ENCODE data around the gene TJP3.
"Not testable (repeated sequence)": the region's sequence is repeated elsewhere in the genome, so short reads cannot be mapped to it uniquely, and the experiment has no call there.

The TJP3 gene

GRCh38 chr19:3740431-3740830, 32.2 kb downstream of the TJP3 start:
- no peak for DNase-seq (ENCODE audit: low read depth in 2 of 3, low spot score in 2 of 3)

GRCh38 chr19:3743486-3743885, 35.3 kb downstream of the TJP3 start:
- no peak for DNase-seq (ENCODE audit: low read depth in 2 of 3, low spot score in 2 of 3)

GRCh38 chr19:3745363-3746045, 37.3 kb downstream of the TJP3 start:
- DNase-seq (ENCODE audit: low read depth in 2 of 3, low spot score in 2 of 3): no peak

- DNase-seq (ENCODE audit: low read depth in 2 of 3, low spot score in 2 of 3): no peak
Observed at GRCh38 chr19:3746371-3747056, 38.3 kb downstream of the TJP3 start.

GRCh38 chr19:3748965-3749364, 40.8 kb downstream of the TJP3 start:
- DNase-seq (ENCODE audit: low read depth in 2 of 3, low spot score in 2 of 3): no peak

GRCh38 chr19:3750211-3750610, 42.0 kb downstream of the TJP3 start:
- DNase-seq (ENCODE audit: low read depth in 2 of 3, low spot score in 2 of 3): no peak

GRCh38 chr19:3751236-3751635, 43.1 kb downstream of the TJP3 start:
- DNase-seq (ENCODE audit: low read depth in 2 of 3, low spot score in 2 of 3): no peak

GRCh38 chr19:3752492-3752891, 44.3 kb downstream of the TJP3 start:
- no peak for DNase-seq (ENCODE audit: low read depth in 2 of 3, low spot score in 2 of 3)

GRCh38 chr19:3753631-3754410, 45.6 kb downstream of the TJP3 start:
- no peak for DNase-seq (ENCODE audit: low read depth in 2 of 3, low spot score in 2 of 3)

GRCh38 chr19:3757705-3758104, 49.5 kb downstream of the TJP3 start:
- not testable (repeated sequence) for DNase-seq (ENCODE audit: low read depth in 2 of 3, low spot score in 2 of 3)

GRCh38 chr19:3758297-3758696, 50.1 kb downstream of the TJP3 start:
- not testable (repeated sequence) for DNase-seq (ENCODE audit: low read depth in 2 of 3, low spot score in 2 of 3)

- DNase-seq (ENCODE audit: low read depth in 2 of 3, low spot score in 2 of 3): no peak
Observed at GRCh38 chr19:3759482-3760254, 51.5 kb downstream of the TJP3 start.

- no peak for DNase-seq (ENCODE audit: low read depth in 2 of 3, low spot score in 2 of 3)
Observed at GRCh38 chr19:3760871-3761361, 52.7 kb downstream of the TJP3 start.

GRCh38 chr19:3761382-3762129, 53.4 kb downstream of the TJP3 start, which contains the start of gene APBA3:
Gene APBA3, minus strand, starts transcription at chr19:3761692. Its CDS starts 1,428 bp downstream, at chr19:3760264.
- DNase-seq (ENCODE audit: low read depth in 2 of 3, low spot score in 2 of 3): peak; percentile 93 to 99 (median 96)

- no peak for DNase-seq (ENCODE audit: low read depth in 2 of 3, low spot score in 2 of 3)
Observed at GRCh38 chr19:3762130-3762473, 53.9 kb downstream of the TJP3 start.

- DNase-seq (ENCODE audit: low read depth in 2 of 3, low spot score in 2 of 3): peak; percentile 93 to 99 (median 99)
Observed at GRCh38 chr19:3762501-3763459, 54.6 kb downstream of the TJP3 start, which contains the start of gene MRPL54. Gene MRPL54, plus strand, starts transcription at chr19:3762682. Its CDS starts 19 bp downstream, at chr19:3762701.

GRCh38 chr19:3765121-3765520, 56.9 kb downstream of the TJP3 start:
- no peak for DNase-seq (ENCODE audit: low read depth in 2 of 3, low spot score in 2 of 3)

- DNase-seq (ENCODE audit: low read depth in 2 of 3, low spot score in 2 of 3): not testable (repeated sequence)
Observed at GRCh38 chr19:3765757-3766156, 57.6 kb downstream of the TJP3 start.

- no peak for DNase-seq (ENCODE audit: low read depth in 2 of 3, low spot score in 2 of 3)
Observed at GRCh38 chr19:3766520-3766919, 58.3 kb downstream of the TJP3 start.
